K562 (cell line): ENCODE measurements around the gene TOMM6. TPM values are rescaled to one million over a fixed set of nuclear protein-coding genes. Genes with fewer than 3 reads are reported as not detected.

ENCODE experiments used
- ARID1B ChIP-seq: fragments of 450-650 bp; IDR thresholded peaks from 2 replicates; pipeline ENCODE4 v1.6.1; 2016; ENCODE audit warnings: antibody characterized with exemption, mild to moderate bottlenecking, inconsistent platforms
- BRD9 ChIP-seq: fragments of 450-650 bp; IDR thresholded peaks from 2 replicates; pipeline ENCODE4 v1.6.1; 2018; ENCODE audit warnings: low read depth; ENCODE audit not compliant: partially characterized antibody
- DACH1 ChIP-seq: fragments of 450-650 bp; IDR thresholded peaks from 2 replicates; pipeline ENCODE4 v1.6.1; 2018; ENCODE audit not compliant: partially characterized antibody
- ELF2 ChIP-seq: fragments of 250-450 bp; sonication (Bioruptor Pico); IDR thresholded peaks from 2 replicates; pipeline ENCODE4 v1.5.0; 2021; ENCODE audit warnings: mild to moderate bottlenecking
- ETS2 ChIP-seq: IDR thresholded peaks from 2 replicates; pipeline ENCODE4 v1.6.1; 2016; ENCODE audit warnings: borderline replicate concordance, missing genetic modification characterization, mild to moderate bottlenecking, moderate library complexity, missing compliant biosample characterization; ENCODE audit not compliant: poor library complexity, severe bottlenecking
- FOXM1 ChIP-seq, 2 experiments: fragments of 450-650 bp in 1 of 2; sonication (generic) in 1 of 2; formaldehyde crosslinking in 1 of 2; IDR thresholded peaks; 2 replicates each; pipeline versions ENCODE4 v1.6.1 to v1.9.0; 2017 to 2022; ENCODE audit warnings: low read depth in 2 of 2, mild to moderate bottlenecking in 2 of 2, missing genetic modification reagents in 1 of 2, moderate library complexity in 1 of 2
- IFI16 ChIP-seq: fragments of 250-450 bp; sonication (Bioruptor Pico); IDR thresholded peaks from 2 replicates; pipeline ENCODE4 v2.1.2; 2022; ENCODE audit warnings: mild to moderate bottlenecking, inconsistent platforms
- MAZ ChIP-seq, 2 experiments: fragments of 450-650 bp in 1 of 2; sonication (generic) in 1 of 2; formaldehyde crosslinking; IDR thresholded peaks in 1 of 2; conservative IDR thresholded peaks in 1 of 2; 2 replicates each; pipeline versions ENCODE4 v1.4.0 to v1.5.0; 2020; ENCODE audit warnings: mild to moderate bottlenecking in 1 of 2, missing genetic modification reagents in 1 of 2
- NFE2 ChIP-seq: IDR thresholded peaks from 2 replicates; pipeline ENCODE4 v1.6.1; 2014; ENCODE audit warnings: antibody characterized with exemption, low read depth
- PHB2 ChIP-seq: fragments of 450-650 bp; IDR thresholded peaks from 2 replicates; pipeline ENCODE4 v1.6.1; 2017; ENCODE audit warnings: low read depth
- PTTG1 ChIP-seq: fragments of 450-650 bp; IDR thresholded peaks from 2 replicates; pipeline ENCODE4 v1.6.1; 2016; ENCODE audit warnings: low read depth, mild to moderate bottlenecking, missing genetic modification characterization, missing compliant biosample characterization
- RBM39 ChIP-seq: fragments of 200-400 bp; formaldehyde crosslinking; optimal IDR thresholded peaks from 2 replicates; pipeline ENCODE3; 2018; ENCODE audit warnings: low read depth, low read length
- RREB1 ChIP-seq: fragments of 250-450 bp; sonication (Bioruptor Pico); IDR thresholded peaks from 2 replicates; pipeline ENCODE4 v1.4.0; 2020
- STAT6 ChIP-seq: sonication (generic); formaldehyde crosslinking; IDR thresholded peaks from 2 replicates; pipeline ENCODE4 v1.8.1; 2023; ENCODE audit warnings: mild to moderate bottlenecking, missing genetic modification reagents
- ZNF274 ChIP-seq: IDR thresholded peaks from 2 replicates; pipeline ENCODE4 v1.6.1; 2011; ENCODE audit warnings: low read depth, mild to moderate bottlenecking, low read length, moderate library complexity, borderline replicate concordance
- ZNF764 ChIP-seq: fragments of 250-450 bp; sonication (Bioruptor Pico); IDR thresholded peaks from 2 replicates; pipeline ENCODE4 v1.4.0; 2020; ENCODE audit warnings: low read depth, mild to moderate bottlenecking, moderate library complexity
- ZNF778 ChIP-seq: fragments of 450-650 bp; formaldehyde crosslinking; IDR thresholded peaks from 2 replicates; pipeline ENCODE4 v1.4.0; 2020; ENCODE audit warnings: mild to moderate bottlenecking, moderate library complexity
- polyA plus RNA-seq, 8 experiments: library from polyadenylated mRNA; depleted of rRNA in 4 of 8; stranded (reverse) in 5 of 8; unstranded in 3 of 8; fragments of >200 nt; fragmentation: Nextera tagmentation in 2 of 8; fragmentation: Illumina TruSeq in 1 of 8; extraction: Ambion mirVana in 2 of 8; extraction: Trizol in 1 of 8; gene quantifications; 2 replicates each; pipeline versions ENCODE4 v1.2.1 to v1.2.3, GENCODE V29; 2011 to 2014; ENCODE audit warnings: inconsistent platforms in 1 of 8, missing spikeins in 1 of 8
- total RNA-seq, 7 experiments: library from RNA; depleted of rRNA in 6 of 7; stranded (reverse); fragments of >200 nt in 6 of 7; fragmentation: Illumina TruSeq in 2 of 7; extraction: Trizol in 2 of 7; gene quantifications; 2 replicates each; pipeline versions ENCODE4 v1.2.1 to v1.2.3, GENCODE V29; 2011 to 2021; ENCODE audit warnings: low replicate concordance in 1 of 7
- TF ChIP-seq, protein P1 (sequence below): fragments of 450-650 bp; formaldehyde crosslinking; IDR thresholded peaks from 2 replicates; pipeline ENCODE4 v1.4.0; 2020; ENCODE audit warnings: mild to moderate bottlenecking, moderate library complexity

TOMM6 gene
- total and polyA plus RNA-seq, 9 of the 15 experiments (the other 6 are each of a cell fraction or from before 2014, with no cell fraction given): 380 to 2,097 (median 1,065) TPM

DNA sequence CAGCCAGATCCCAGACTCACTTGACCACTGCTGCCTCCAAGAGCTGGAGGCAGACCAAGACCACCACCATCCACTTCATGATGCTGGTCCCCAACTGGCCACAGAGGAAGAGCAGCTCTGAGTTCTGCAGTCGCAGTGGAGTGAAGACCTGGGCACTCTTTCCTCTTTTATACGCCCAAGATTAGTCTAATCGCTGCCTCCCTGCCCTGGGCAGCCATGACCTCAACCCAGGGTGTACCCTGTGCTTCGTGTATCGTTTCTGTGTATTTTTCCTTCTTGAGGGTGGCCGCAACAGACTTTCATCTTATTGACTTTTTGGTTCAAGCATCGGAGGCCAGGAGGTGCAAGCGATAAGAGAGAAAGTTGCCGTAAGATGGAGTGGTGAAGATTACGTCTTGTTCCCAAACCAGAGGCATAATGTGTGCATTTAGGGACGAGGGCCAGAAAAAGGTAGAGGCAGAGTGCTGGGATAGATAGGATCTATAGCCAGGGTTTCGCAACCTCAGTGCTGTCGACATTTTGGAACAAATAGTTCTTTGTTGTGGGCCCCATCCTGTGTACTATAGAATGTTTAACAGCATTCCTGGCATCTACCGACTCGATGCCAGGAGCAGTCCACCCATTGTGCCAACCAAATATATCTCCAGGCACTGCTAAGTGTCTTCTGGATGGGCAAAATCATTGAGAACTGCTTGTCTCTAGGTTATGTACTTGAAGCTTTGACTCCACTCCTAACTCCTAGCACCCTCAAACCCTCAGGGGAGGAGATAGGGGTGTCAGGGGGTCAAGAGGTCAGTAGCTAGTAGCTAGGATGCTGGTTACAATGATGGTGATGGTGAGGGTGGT lies 40.0 kb upstream of the TOMM6 start, which contains the start of gene PGC (continued):
- no peak for TF ChIP-seq ETS2 (tag)
- TF ChIP-seq DACH1: no peak
- TF ChIP-seq, protein P1, sequence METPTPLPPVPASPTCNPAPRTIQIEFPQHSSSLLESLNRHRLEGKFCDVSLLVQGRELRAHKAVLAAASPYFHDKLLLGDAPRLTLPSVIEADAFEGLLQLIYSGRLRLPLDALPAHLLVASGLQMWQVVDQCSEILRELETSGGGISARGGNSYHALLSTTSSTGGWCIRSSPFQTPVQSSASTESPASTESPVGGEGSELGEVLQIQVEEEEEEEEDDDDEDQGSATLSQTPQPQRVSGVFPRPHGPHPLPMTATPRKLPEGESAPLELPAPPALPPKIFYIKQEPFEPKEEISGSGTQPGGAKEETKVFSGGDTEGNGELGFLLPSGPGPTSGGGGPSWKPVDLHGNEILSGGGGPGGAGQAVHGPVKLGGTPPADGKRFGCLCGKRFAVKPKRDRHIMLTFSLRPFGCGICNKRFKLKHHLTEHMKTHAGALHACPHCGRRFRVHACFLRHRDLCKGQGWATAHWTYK (CRISPR knock-in tag): no peak
- TF ChIP-seq STAT6: no peak
- no peak for TF ChIP-seq ELF2
- TF ChIP-seq RREB1: no peak
- 0 out of 4 replicates have a peak, but pooled peaks of 1 of the 2 experiments have one; percentile 32 for TF ChIP-seq MAZ (CRISPR knock-in tag; conservative IDR thresholded peaks at IDR 0.05 in 1 of 2, IDR thresholded peaks at IDR 0.05 in 1 of 2)
- TF ChIP-seq ZNF764 (CRISPR knock-in tag): no peak
- TF ChIP-seq NFE2: no peak
- no peak for TF ChIP-seq PTTG1 (tag)
- no peak for TF ChIP-seq IFI16
- TF ChIP-seq ARID1B: peak; percentile 88
- peak; percentile 44; the same call in 1 of the 2 replicates for TF ChIP-seq FOXM1 (IDR thresholded peaks at IDR 0.05; ENCODE audit: low read depth)
- TF ChIP-seq FOXM1 (CRISPR knock-in tag; IDR thresholded peaks at IDR 0.05; ENCODE audit: low read depth): no peak
- no peak for TF ChIP-seq RBM39
- TF ChIP-seq ZNF274: no peak
- TF ChIP-seq PHB2: no peak
- TF ChIP-seq BRD9: no peak
- no peak for TF ChIP-seq ZNF778 (CRISPR knock-in tag)
